ENCODE data around the gene ADGRB3.

Gene ADGRB3

GRCh38 chr6:69027861-69028260 is 392.8 kb downstream of the ADGRB3 start:
- DNase-seq (ENCODE audit: low read depth in 3 of 3), result no peak

GRCh38 chr6:69038841-69039240 is 403.8 kb downstream of the ADGRB3 start:
- DNase-seq (ENCODE audit: low read depth in 3 of 3), result no peak

GRCh38 chr6:69042297-69042696 is 407.2 kb downstream of the ADGRB3 start:
- DNase-seq (ENCODE audit: low read depth in 3 of 3), result no peak

- no peak for DNase-seq (ENCODE audit: low read depth in 3 of 3)
Measured at GRCh38 chr6:69044534-69044933, 409.5 kb downstream of the ADGRB3 start.

- DNase-seq (ENCODE audit: low read depth in 3 of 3), result no peak
Measured at GRCh38 chr6:69059413-69059812, 424.3 kb downstream of the ADGRB3 start.

GRCh38 chr6:69061066-69061465 is 426.0 kb downstream of the ADGRB3 start:
- no peak for DNase-seq (ENCODE audit: low read depth in 3 of 3)

GRCh38 chr6:69063401-69063800 is 428.3 kb downstream of the ADGRB3 start:
- DNase-seq (ENCODE audit: low read depth in 3 of 3), result no peak

- no peak for DNase-seq (ENCODE audit: low read depth in 3 of 3)
Measured at GRCh38 chr6:69064226-69064625, 429.1 kb downstream of the ADGRB3 start.

- no peak for DNase-seq (ENCODE audit: low read depth in 3 of 3)
Measured at GRCh38 chr6:69069881-69070280, 434.8 kb downstream of the ADGRB3 start.

GRCh38 chr6:69072796-69073195 is 437.7 kb downstream of the ADGRB3 start:
- no peak for DNase-seq (ENCODE audit: low read depth in 3 of 3)

- DNase-seq (ENCODE audit: low read depth in 3 of 3), result no peak
Measured at GRCh38 chr6:69084746-69085335, 449.8 kb downstream of the ADGRB3 start.

- DNase-seq (ENCODE audit: low read depth in 3 of 3), result no peak
Measured at GRCh38 chr6:69086689-69087088, 451.6 kb downstream of the ADGRB3 start.

- DNase-seq (ENCODE audit: low read depth in 3 of 3), result no peak
Measured at GRCh38 chr6:69089539-69089938, 454.5 kb downstream of the ADGRB3 start.

GRCh38 chr6:69090132-69090531 is 455.1 kb downstream of the ADGRB3 start:
- no peak for DNase-seq (ENCODE audit: low read depth in 3 of 3)

- DNase-seq (ENCODE audit: low read depth in 3 of 3), result no peak
Measured at GRCh38 chr6:69096681-69097080, 461.6 kb downstream of the ADGRB3 start.

GRCh38 chr6:69097948-69098347 is 462.9 kb downstream of the ADGRB3 start:
- DNase-seq (ENCODE audit: low read depth in 3 of 3), result no peak

- DNase-seq (ENCODE audit: low read depth in 3 of 3), result no peak
Measured at GRCh38 chr6:69098910-69099309, 463.8 kb downstream of the ADGRB3 start.

GRCh38 chr6:69100772-69101171 is 465.7 kb downstream of the ADGRB3 start:
- DNase-seq (ENCODE audit: low read depth in 3 of 3), result no peak

- no peak for DNase-seq (ENCODE audit: low read depth in 3 of 3)
Measured at GRCh38 chr6:69102416-69102815, 467.3 kb downstream of the ADGRB3 start.

- DNase-seq (ENCODE audit: low read depth in 3 of 3), result no peak
Measured at GRCh38 chr6:69105288-69105687, 470.2 kb downstream of the ADGRB3 start.

GRCh38 chr6:69106511-69106910 is 471.4 kb downstream of the ADGRB3 start:
- DNase-seq (ENCODE audit: low read depth in 3 of 3), result no peak

- DNase-seq (ENCODE audit: low read depth in 3 of 3), result no peak
Measured at GRCh38 chr6:69111301-69111700, 476.2 kb downstream of the ADGRB3 start.

- DNase-seq (ENCODE audit: low read depth in 3 of 3), result no peak
Measured at GRCh38 chr6:69116658-69117057, 481.6 kb downstream of the ADGRB3 start.

All from stimulated activated CD4-positive, alpha-beta T cell treated with anti-CD3 and anti-CD28 coated beads, TNF-alpha, amount 100 ng/mL, for 4 hours (primary cell).